Measurements from ENCODE around the gene HAPLN3. TPM values are rescaled to one million over a fixed set of nuclear protein-coding genes. Genes with fewer than 3 reads are reported as not detected.
A peak's percentile ranks its signal among the peaks of the same experiment; 100 is the strongest.

The HAPLN3 gene
- total and polyA plus RNA-seq, 10 donors: 9.7 to 36.0 (median 16.2) TPM

DNA sequence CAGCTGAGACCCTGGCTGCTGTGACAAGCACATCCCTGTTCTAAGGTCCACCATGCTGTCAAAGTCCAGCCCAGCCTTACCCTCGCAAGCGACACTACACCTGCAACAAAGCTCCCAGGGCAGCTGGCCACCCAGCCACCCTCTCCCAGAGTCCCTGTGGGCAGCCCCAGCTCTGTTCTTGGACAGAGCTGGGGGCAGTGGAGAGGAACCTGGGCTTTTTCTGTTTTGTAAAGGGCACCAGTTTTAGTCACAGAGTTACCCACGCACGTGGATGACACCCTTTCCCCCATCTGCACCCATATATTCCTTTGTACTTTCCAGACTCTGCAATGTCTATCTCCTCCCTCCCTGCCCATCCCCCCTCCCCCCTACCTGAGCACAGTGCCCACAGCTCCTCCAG is 53.2 kb downstream of the HAPLN3 start:
- Histone ChIP-seq H3K27me3 (replicated peaks in 1 of 7) (peaks cover 0 to 13% (median 0%) of the 10 kb centered on the region in 7 donors), H3K27ac (no peak overlapping the region), H3K4me1 (no peaks in the 10 kb centered on the region), H3K9me3 (no peaks in the 10 kb centered on the region), H3K4me3 (no peak overlapping the region), H3K36me3 (no peaks in the 10 kb centered on the region)
- 77 to 92% (median 82%) methylated on average over 2 to 4 of the region's 4 CpGs for WGBS, 5 donors
- intact Hi-C loops (cut with DNase I; ENCODE audit: low total_unique reads): no loop called here
- no peak for DNase-seq
- TF ChIP-seq, protein P1, sequence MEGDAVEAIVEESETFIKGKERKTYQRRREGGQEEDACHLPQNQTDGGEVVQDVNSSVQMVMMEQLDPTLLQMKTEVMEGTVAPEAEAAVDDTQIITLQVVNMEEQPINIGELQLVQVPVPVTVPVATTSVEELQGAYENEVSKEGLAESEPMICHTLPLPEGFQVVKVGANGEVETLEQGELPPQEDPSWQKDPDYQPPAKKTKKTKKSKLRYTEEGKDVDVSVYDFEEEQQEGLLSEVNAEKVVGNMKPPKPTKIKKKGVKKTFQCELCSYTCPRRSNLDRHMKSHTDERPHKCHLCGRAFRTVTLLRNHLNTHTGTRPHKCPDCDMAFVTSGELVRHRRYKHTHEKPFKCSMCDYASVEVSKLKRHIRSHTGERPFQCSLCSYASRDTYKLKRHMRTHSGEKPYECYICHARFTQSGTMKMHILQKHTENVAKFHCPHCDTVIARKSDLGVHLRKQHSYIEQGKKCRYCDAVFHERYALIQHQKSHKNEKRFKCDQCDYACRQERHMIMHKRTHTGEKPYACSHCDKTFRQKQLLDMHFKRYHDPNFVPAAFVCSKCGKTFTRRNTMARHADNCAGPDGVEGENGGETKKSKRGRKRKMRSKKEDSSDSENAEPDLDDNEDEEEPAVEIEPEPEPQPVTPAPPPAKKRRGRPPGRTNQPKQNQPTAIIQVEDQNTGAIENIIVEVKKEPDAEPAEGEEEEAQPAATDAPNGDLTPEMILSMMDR (IDR thresholded peaks at IDR 0.05 in 8 of 11, conservative IDR thresholded peaks at IDR 0.05 in 3 of 11): no peak
- TF ChIP-seq POLR2A (IDR thresholded peaks at IDR 0.05): no peak
- no peak for TF ChIP-seq POLR2AphosphoS5 (IDR thresholded peaks at IDR 0.05)

DNA sequence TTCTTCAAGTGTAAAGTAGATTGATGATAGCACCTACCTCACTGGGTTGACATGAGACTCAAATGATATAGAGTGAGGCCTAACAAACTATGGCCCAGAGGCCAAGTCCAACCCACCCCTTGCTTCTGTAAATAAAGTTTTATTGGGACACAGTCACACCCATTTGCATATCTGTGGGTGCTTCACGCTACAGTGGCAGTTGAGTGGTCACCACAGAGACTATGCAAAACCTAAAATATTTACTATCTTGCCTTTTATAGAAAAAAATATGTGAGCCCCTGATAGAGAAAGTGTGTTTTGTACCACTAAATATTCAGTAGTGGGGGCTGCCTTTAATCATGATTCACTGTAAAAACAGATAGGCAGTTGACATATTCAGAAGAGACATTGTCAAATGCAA is 54.1 kb downstream of the HAPLN3 start:
- Histone ChIP-seq H3K27me3 (replicated peaks in 1 of 7) (peaks cover 0 to 13% (median 0%) of the 10 kb centered on the region in 7 donors), H3K27ac (no peak overlapping the region), H3K4me3 (no peak overlapping the region), H3K4me1 (no peaks in the 10 kb centered on the region), H3K9me3 (no peaks in the 10 kb centered on the region), H3K36me3 (no peaks in the 10 kb centered on the region)
- intact Hi-C loops (cut with DNase I; ENCODE audit: low total_unique reads): no loop called here
- 78 to 85% (median 83%) methylated on average over 1 of the region's 1 CpG for WGBS, 5 donors
- TF ChIP-seq, protein P1 (IDR thresholded peaks at IDR 0.05 in 8 of 11, conservative IDR thresholded peaks at IDR 0.05 in 3 of 11): no peak
- TF ChIP-seq POLR2A (IDR thresholded peaks at IDR 0.05) (no peak), POLR2AphosphoS5 (IDR thresholded peaks at IDR 0.05) (no peak)
- no peak for DNase-seq

DNA sequence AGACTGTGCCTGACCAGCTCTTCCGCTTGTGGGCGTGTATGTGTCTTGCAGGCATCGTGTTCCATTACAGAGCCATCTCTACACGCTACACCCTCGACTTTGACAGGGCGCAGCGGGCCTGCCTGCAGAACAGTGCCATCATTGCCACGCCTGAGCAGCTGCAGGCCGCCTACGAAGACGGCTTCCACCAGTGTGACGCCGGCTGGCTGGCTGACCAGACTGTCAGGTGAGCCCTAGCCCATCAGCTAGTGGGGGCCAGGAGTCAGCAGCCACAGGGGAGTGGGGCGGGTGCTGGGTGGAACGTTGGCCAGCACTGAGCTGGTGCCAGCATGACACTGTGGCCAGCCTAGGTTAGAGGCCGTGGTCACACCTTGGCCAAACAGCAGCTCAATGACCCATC is 55.4 kb downstream of the HAPLN3 start:
- Histone ChIP-seq H3K4me3 (no peak overlapping the region), H3K27me3 (replicated peaks in 1 of 7) (peaks cover 0 to 13% (median 0%) of the 10 kb centered on the region in 7 donors), H3K9me3 (no peaks in the 10 kb centered on the region), H3K36me3 (no peaks in the 10 kb centered on the region), H3K27ac (no peak overlapping the region), H3K4me1 (no peaks in the 10 kb centered on the region)
- intact Hi-C loops (cut with DNase I; ENCODE audit: low total_unique reads): loop anchor here (10.0 kb wide), 1 partner anchor 215 kb away; the partner anchor contains the start of gene AEN
- 90 to 94% (median 92%) methylated on average over 11 to 16 of the region's 16 CpGs for WGBS, 5 donors
- peak; percentile 70 for DNase-seq
- TF ChIP-seq, protein P1 (IDR thresholded peaks at IDR 0.05 in 8 of 11, conservative IDR thresholded peaks at IDR 0.05 in 3 of 11): no peak
- no peak for TF ChIP-seq POLR2AphosphoS5 (IDR thresholded peaks at IDR 0.05)
- no peak for TF ChIP-seq POLR2A (IDR thresholded peaks at IDR 0.05)

GRCh38 chr15:88839146-88839545 is 56.2 kb downstream of the HAPLN3 start:
- peaks cover 0 to 6% (median 0%) of the 10 kb centered on the region in 6 donors for H3K4me1 ChIP-seq
- H3K9me3 ChIP-seq: no peaks in the 10 kb centered on the region
- H3K27me3 ChIP-seq (replicated peaks in 1 of 7): peaks cover 0 to 13% (median 0%) of the 10 kb centered on the region in 7 donors
- peak; percentile 6 for DNase-seq
- H3K27ac ChIP-seq: no peak overlapping the region
- TF ChIP-seq POLR2AphosphoS5 (IDR thresholded peaks at IDR 0.05) (no peak), POLR2A (IDR thresholded peaks at IDR 0.05) (no peak)
- TF ChIP-seq, protein P1 (IDR thresholded peaks at IDR 0.05 in 8 of 11, conservative IDR thresholded peaks at IDR 0.05 in 3 of 11): no peak
- WGBS, 5 donors: 53 to 83% (median 81%) methylated on average over 3 of the region's 3 CpGs
- no peak overlapping the region for H3K4me3 ChIP-seq
- H3K36me3 ChIP-seq: no peaks in the 10 kb centered on the region
- intact Hi-C loops (cut with DNase I; ENCODE audit: low total_unique reads): loop anchor here (10.0 kb wide), 1 partner anchor 214 kb away; the partner anchor contains the start of gene AEN
